AG09319 (cell line): ENCODE data around the gene SLC23A3.
A peak's percentile ranks its signal among the peaks of the same experiment; 100 is the strongest.

Experiments
- DNase-seq: peaks from one replicate; pipeline ENCODE4 v3.0.0-alpha.2; 2010; ENCODE audit warnings: low read depth; ENCODE audit errors: extremely low read depth
- TF ChIP-seq, protein P1 (sequence below): IDR thresholded peaks from 2 replicates; pipeline ENCODE4 v1.5.1; 2011; ENCODE audit warnings: low read depth, mild to moderate bottlenecking, inconsistent platforms, low read length, moderate library complexity

SLC23A3 gene

DNA sequence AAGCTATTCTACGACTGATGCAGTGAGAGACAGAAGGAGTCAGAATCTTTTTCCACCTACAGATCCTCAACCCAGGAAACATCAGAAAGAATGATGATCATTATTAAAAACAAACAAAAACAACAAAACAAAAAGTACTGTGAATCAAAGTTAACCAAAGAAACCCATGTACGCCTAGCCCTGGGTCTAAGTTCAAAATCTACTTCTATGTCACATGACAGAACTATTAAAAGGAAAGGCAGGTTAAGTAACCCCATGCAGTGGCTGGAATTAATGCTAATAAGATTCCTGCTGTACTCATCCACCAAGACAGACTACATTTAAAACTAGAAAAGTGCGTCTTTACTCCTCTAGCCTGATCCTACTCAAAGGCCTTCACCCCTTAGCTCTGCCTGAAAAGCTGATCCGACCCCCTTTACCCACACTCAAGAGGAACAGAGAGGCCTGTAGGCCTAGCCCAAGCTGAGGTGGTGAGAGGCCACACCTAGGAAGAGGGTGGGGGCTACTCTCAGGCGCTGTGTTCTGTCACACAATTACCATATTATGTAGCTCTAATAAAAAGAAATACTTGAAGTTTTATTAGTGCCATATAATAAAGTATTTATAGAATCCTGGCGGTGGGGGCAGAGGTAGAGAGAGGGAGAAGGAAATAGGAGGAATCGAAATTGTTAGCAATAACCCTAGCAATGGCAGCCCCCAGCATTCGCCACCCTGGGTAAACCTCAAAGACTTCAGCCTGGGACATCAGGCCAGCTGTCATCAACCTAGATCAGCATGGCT lies 46.3 kb downstream of the SLC23A3 start:
- TF ChIP-seq, protein P1, sequence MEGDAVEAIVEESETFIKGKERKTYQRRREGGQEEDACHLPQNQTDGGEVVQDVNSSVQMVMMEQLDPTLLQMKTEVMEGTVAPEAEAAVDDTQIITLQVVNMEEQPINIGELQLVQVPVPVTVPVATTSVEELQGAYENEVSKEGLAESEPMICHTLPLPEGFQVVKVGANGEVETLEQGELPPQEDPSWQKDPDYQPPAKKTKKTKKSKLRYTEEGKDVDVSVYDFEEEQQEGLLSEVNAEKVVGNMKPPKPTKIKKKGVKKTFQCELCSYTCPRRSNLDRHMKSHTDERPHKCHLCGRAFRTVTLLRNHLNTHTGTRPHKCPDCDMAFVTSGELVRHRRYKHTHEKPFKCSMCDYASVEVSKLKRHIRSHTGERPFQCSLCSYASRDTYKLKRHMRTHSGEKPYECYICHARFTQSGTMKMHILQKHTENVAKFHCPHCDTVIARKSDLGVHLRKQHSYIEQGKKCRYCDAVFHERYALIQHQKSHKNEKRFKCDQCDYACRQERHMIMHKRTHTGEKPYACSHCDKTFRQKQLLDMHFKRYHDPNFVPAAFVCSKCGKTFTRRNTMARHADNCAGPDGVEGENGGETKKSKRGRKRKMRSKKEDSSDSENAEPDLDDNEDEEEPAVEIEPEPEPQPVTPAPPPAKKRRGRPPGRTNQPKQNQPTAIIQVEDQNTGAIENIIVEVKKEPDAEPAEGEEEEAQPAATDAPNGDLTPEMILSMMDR, result no peak
- DNase-seq, result no peak

DNA sequence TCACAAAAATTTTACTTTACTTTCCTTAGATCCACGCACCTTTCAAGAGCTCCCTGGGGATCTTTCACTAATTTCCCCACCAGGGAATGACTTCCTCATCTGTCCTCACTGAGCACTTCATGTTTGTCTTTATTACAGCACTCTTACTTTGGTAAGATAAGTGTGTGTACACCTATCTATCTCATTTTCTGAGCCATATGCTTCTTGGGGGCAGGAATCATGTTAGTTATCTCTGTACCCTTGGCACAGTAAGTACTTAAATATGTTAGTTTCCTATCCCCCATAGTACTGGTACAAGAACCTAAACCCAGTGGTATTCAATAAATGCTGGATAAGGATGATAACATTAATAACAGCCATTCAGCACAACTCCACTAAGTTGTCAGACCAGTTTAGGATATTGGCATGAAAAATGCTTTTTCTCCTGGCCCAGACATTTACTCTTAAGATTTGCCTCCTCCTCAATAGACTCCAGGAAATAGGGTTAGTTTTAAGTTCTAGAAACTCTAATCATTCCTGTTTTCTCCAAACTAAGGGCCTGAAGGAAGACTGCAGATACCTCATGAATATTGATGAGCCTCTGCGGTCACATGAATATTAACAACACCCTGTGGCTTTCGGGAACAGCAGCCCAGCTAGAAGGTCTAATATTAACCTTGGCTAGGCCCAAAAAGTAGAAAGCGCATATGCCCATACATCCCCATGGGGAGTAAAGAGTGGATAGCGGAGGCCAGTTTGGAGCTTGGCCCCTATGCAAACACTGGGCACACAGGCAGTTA lies 47.4 kb downstream of the SLC23A3 start:
- DNase-seq, result no peak

DNA sequence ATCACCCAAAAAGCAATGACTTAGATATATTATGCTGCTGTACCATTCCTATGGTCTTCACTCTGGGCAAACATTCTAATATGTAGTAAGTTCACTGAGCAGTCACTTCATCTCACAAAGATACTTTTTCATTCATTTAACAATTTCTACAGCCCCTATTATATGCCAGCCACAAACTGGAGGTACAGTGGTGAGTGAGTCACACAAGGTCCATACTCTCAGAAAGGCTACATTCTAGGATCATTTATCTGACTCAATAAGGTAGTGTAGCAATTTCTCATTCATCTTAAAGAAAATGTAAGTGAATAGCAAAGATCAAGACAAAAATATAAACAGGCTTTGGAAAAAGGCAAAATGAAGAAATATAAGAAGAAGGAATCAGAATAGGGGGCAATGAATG lies 49.7 kb downstream of the SLC23A3 start:
- TF ChIP-seq, protein P1, result no peak
- DNase-seq, result no peak

More for the DNA sequence above, 47.4 kb downstream of the SLC23A3 start:
- TF ChIP-seq, protein P1, result no peak

DNA sequence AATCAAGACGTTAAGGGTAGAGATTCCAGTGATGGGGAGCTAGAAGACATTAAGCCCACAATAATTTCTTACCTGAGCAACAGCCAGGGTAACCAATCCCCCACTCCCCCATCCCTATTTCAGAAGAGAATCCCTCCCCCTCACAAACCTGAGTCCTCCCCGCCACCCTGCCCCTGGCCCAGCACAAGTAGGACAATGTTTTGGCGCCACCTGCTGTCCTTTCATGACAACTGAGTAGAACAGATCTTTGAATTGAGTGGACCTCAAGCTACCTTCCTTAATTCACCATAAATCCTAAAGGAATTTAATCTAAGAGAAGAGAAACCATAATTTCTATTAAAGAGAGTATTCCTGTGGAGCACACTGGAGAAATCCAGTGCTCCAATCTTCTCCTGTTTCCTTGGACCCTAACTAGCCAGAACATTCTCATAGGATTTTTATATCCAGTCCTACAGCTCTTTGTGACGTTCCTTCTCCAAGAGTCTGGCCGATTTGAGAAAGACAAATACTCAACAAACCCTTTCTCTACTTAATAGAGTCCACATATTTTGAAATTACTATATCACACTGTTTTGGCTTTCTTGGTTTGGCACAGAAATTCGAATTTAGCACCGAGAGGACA lies 50.3 kb downstream of the SLC23A3 start:
- peak; percentile 20 for DNase-seq
- TF ChIP-seq, protein P1, result peak; percentile 77

DNA sequence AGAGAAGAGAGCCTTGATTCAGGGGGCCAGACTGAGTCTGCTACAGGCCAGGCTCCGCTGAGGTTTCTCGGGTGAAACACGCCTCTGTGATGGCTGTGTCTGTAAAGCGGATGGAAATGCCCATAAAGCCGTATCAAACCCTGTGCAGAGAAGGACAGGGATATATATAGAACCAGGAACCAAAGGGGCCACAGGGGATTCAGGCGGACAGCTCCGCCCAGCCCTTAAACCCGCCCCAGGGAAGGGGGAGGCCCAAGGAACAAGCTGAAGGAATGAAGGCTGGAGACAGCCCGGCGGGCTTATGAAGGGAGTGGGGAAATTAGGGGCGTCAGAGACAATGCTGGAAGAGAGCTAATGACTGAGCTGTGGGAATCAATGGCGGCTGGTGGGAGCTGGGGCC lies 51.3 kb downstream of the SLC23A3 start:
- TF ChIP-seq, protein P1, result no peak
- DNase-seq, result no peak

DNA sequence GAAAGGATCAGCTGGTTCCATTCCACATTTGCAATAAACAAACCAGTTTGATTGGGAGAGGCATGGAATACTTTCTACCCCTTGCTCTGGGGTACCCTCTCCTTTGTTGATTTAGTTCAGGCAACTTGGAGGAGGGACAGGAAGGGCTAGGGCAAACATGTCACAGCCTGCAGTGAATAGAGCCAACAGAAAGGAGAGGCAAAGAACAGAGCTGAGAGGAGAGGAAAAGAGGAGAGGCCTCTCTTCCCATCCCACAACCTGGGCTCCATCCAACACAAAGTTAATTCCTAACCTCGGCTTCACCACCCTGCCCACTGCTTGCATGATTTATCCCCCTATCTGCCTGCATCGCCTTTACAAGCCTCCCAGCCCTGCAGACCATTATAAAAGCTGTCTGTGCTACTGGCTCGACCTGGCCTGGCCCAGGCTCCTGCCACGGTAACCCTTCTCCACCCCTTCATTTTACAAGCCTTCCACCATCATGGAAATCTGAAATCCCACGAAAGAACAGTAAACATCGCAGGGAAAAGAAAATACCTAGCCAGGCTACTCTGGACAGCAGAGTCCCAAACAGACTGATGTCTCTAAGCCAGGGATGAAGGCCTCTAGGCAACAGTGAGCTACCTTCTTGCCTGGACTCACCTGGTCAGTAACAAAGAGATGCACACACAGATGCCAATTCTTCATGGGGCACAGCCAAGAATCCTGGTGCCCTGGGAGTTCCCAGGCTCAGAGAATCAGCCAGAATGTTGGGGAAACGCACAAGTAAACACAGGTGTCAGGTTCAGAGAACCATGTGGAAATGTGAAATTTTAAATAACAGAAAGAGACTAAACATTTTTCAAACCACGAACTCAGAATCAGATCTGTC lies 52.8 kb downstream of the SLC23A3 start:
- DNase-seq, result no peak
- TF ChIP-seq, protein P1, result no peak
